ENCODE measurements around the gene PPARA. TPM values are rescaled to one million over a fixed set of nuclear protein-coding genes. Genes with fewer than 3 reads are reported as not detected.

The PPARA gene
- total RNA-seq, 4 donors from 2014 or later, result 18.9 to 43.5 (median 27.2) TPM

DNA sequence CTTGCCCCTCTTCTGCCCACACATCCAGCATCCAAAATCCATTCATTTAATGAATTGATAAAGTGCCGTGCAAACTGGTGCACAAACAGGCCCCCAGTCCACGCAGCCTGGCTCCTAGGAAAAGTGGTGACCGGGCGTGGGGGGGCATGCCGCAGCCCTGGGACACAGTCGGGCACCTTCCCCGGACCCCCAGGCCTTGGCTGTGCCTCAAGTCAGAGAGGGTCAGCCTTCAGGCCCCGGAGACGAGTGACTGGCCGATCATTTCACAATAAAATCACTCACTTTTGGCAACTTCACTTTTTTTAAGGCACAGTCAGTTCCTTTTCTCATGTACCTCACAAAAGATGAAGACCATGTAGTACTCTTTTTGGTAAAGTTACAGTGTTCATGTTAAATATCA, 91.8 kb downstream of the PPARA start:
- no peak overlapping the region for H3K4me3 ChIP-seq
- H3K27ac ChIP-seq, result no peak overlapping the region
- TF ChIP-seq, protein P1, sequence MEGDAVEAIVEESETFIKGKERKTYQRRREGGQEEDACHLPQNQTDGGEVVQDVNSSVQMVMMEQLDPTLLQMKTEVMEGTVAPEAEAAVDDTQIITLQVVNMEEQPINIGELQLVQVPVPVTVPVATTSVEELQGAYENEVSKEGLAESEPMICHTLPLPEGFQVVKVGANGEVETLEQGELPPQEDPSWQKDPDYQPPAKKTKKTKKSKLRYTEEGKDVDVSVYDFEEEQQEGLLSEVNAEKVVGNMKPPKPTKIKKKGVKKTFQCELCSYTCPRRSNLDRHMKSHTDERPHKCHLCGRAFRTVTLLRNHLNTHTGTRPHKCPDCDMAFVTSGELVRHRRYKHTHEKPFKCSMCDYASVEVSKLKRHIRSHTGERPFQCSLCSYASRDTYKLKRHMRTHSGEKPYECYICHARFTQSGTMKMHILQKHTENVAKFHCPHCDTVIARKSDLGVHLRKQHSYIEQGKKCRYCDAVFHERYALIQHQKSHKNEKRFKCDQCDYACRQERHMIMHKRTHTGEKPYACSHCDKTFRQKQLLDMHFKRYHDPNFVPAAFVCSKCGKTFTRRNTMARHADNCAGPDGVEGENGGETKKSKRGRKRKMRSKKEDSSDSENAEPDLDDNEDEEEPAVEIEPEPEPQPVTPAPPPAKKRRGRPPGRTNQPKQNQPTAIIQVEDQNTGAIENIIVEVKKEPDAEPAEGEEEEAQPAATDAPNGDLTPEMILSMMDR (IDR thresholded peaks at IDR 0.05), result no peak
- TF ChIP-seq EP300 (IDR thresholded peaks at IDR 0.05), result no peak
- TF ChIP-seq POLR2A (IDR thresholded peaks at IDR 0.05), result no peak
- H3K36me3 ChIP-seq, result peaks cover 0 to 76% (median 0%) of the 10 kb centered on the region in 3 donors
- WGBS, 2 donors, result 75 to 80% methylated on average over 10 of the region's 10 CpGs
- H3K4me1 ChIP-seq, result peaks cover 0 to 29% (median 7%) of the 10 kb centered on the region in 4 donors
- DNase-seq (ENCODE audit: low spot score in 2 of 2), result no peak
- H3K27me3 ChIP-seq, result no peaks in the 10 kb centered on the region
- H3K9me3 ChIP-seq, result no peaks in the 10 kb centered on the region

DNA sequence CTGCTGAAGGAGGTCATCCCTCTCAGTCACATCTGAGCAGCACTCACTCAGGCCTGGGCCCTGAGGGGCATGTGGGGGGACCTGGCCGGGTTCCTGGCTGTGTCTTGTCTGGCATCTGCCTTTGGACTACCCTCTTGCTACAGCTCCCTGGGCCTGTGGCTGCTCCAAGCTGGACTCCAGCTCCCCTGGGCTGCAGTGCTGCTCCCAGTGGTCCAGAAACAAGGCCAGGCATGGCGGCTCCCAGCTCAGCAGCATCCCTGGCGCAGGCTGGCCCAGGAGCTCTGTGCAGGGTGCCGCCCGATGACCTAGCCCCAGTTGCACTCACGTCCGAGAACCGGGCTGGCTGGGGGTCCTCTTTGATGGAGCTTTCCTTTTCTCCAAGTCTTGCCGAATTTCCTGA, 94.4 kb downstream of the PPARA start:
- H3K27ac ChIP-seq, result peak overlapping the region in 1 of 4 donors; percentile 65
- no peak overlapping the region for H3K4me3 ChIP-seq
- no peaks in the 10 kb centered on the region for H3K27me3 ChIP-seq
- no peak for DNase-seq (ENCODE audit: low spot score in 2 of 2)
- peaks cover 0 to 49% (median 0%) of the 10 kb centered on the region in 3 donors for H3K36me3 ChIP-seq
- no peak for TF ChIP-seq POLR2A (IDR thresholded peaks at IDR 0.05)
- TF ChIP-seq, protein P1 (IDR thresholded peaks at IDR 0.05), result no peak
- no peak for TF ChIP-seq EP300 (IDR thresholded peaks at IDR 0.05)
- H3K4me1 ChIP-seq, result peaks cover 0 to 43% (median 13%) of the 10 kb centered on the region in 4 donors
- 82 to 84% methylated on average over 9 of the region's 9 CpGs for WGBS, 2 donors
- H3K9me3 ChIP-seq, result no peaks in the 10 kb centered on the region

DNA sequence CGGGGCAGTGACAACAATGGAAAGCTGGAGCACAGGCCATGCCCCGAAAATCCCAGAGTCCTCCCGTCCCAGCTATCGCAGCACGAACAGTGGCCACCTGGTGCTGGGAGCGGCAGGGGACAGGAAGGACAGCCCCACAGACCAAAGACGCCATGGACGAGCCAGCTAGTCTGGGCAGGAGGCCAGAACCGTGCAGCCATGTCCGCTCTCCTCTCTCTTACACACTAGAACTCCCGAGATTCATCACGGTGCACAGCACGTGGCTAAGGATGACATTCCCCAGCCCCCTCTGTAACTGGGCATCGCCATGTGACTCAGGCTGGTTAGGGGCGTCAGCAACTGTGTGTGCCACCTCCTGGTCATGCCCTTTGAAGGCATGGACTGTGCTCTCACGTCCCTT, 95.2 kb downstream of the PPARA start:
- no peak for DNase-seq (ENCODE audit: low spot score in 2 of 2)
- Histone ChIP-seq H3K4me1 (peaks cover 0 to 42% (median 10%) of the 10 kb centered on the region in 4 donors), H3K36me3 (peaks cover 0 to 42% (median 0%) of the 10 kb centered on the region in 3 donors), H3K4me3 (no peak overlapping the region), H3K9me3 (no peaks in the 10 kb centered on the region), H3K27ac (peak overlapping the region in 2 of 4 donors; percentile 3 to 65), H3K27me3 (no peaks in the 10 kb centered on the region)
- 49 to 71% methylated on average over 4 to 16 of the region's 16 CpGs for WGBS, 2 donors
- no peak for TF ChIP-seq POLR2A (IDR thresholded peaks at IDR 0.05)
- TF ChIP-seq EP300 (IDR thresholded peaks at IDR 0.05), result no peak
- TF ChIP-seq, protein P1 (IDR thresholded peaks at IDR 0.05), result no peak

DNA sequence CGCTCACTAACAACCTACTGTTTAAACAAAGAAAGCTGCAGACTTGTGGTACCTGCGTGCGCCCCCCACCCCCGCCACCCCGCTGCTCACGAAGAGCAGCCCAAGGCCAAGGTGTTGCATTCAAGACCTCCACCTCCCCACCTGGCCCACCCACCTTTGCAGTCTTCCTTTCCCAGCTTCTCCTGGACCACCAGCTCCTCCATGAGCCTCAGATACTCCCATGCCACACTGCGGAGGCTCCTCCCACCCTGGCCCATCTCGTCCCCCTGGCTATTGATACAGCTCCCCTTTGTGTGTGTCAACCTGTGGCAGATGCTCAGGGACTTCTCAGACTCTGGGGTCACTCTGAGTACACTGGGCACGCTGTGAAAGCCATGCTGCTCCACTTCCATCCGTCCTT, 95.9 kb downstream of the PPARA start:
- H3K36me3 ChIP-seq, result peaks cover 0 to 35% (median 0%) of the 10 kb centered on the region in 3 donors
- no peak for DNase-seq (ENCODE audit: low spot score in 2 of 2)
- H3K4me1 ChIP-seq, result peaks cover 0 to 43% (median 15%) of the 10 kb centered on the region in 4 donors
- H3K4me3 ChIP-seq, result no peak overlapping the region
- no peaks in the 10 kb centered on the region for H3K27me3 ChIP-seq
- no peaks in the 10 kb centered on the region for H3K9me3 ChIP-seq
- TF ChIP-seq POLR2A (IDR thresholded peaks at IDR 0.05), result no peak
- TF ChIP-seq, protein P1 (IDR thresholded peaks at IDR 0.05), result no peak
- no peak for TF ChIP-seq EP300 (IDR thresholded peaks at IDR 0.05)
- WGBS, 2 donors, result 92% methylated on average over 10 of the region's 10 CpGs
- peak overlapping the region in 2 of 4 donors; percentile 1 to 3 for H3K27ac ChIP-seq

DNA sequence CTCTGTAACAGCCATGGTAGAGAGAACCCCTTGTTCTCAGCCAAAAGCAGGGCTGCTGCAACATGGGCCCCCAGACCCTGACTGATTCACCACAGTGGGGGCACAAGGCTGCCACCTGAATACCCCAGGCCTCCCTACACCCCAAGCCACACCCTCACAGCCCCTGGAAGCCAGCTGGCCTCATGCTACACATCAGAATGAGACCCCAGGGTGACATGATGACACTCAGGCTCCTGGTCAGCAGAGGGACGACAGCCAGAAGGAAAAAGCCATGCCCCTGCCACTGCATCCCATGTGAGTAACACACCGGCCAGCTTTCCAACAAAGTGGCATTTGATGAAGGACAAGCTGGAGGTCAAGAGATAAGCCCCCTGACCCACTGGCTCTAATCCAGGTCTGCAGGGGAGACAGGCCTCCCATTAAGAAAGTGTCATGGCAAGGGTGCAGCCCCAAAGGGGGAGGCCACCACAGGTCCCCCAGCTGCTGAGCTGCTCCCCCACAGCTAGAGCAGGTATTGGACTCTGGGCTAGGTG, 97.2 kb downstream of the PPARA start:
- Histone ChIP-seq H3K27ac (no peak overlapping the region), H3K4me3 (no peak overlapping the region), H3K36me3 (peaks cover 0 to 27% (median 0%) of the 10 kb centered on the region in 3 donors), H3K9me3 (no peaks in the 10 kb centered on the region), H3K27me3 (no peaks in the 10 kb centered on the region), H3K4me1 (peaks cover 0 to 52% (median 22%) of the 10 kb centered on the region in 4 donors)
- TF ChIP-seq, protein P1 (IDR thresholded peaks at IDR 0.05), result no peak
- TF ChIP-seq POLR2A (IDR thresholded peaks at IDR 0.05), result no peak
- no peak for TF ChIP-seq EP300 (IDR thresholded peaks at IDR 0.05)
- 63 to 67% methylated on average over 1 to 2 of the region's 2 CpGs for WGBS, 2 donors
- DNase-seq (ENCODE audit: low spot score in 2 of 2), result no peak
